Effector CD4-positive, alpha-beta T cell (primary cell): ENCODE measurements around the gene TSPEAR.

Source experiments
- DNase-seq: peaks from one replicate; pipeline ENCODE4 v3.0.0-alpha.2; 2020

Gene TSPEAR

DNA sequence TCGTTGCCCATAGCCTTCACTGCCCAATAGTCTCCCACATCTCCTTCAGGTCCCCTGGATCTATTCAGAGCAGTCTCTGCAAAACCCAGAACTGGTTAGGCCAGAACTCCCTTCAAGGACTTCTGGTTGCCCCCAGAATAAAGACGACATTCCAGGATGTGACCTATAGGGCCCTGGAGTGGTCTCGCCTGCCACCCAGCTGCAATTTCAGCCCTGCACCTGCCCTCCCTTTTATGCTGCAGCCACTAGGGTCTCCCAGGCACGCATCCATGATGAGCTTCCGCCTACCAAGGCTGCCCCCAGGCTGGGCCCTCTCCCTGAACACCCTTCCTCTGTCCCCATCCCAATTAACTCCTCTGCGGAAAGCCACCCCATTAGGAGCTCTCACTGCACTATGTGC, 7.2 kb upstream of the TSPEAR start:
- no peak for DNase-seq

DNA sequence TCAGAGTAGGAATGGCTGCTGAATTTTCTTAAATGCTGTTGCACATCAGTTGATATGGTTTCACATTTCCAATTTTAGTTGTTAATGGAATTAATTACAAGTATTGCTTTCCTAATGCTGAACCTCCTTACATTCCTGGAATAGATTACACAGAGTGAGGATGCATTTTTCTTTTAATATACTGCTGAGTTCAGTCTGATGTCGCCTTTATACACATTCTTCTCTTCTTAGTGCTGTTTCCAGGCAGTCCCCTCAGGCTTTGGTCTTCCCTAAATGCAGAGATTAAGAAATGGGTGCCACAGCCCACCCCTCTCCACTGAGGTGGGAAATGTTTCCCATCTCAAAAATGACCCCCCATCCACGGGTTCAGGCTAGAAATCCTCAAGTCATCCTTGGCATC, 6.7 kb upstream of the TSPEAR start:
- DNase-seq = no peak

DNA sequence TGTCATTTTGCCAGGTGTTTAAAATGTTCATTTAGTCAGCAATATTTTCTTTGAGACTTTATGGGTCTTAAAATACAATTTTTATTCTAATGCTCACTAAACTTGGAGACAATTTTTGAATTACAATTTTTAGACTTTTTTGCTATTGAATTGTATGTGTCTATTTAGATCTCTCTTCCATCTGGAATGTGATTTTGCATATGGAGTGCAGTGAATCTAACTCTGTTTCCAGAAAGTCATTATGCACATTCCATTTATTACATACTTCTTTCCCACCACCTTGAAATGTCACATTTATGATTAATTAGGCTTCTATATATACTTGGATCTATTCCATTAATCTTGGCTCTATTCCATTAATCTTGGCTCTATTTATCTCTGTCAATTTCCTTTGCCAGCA, 5.6 kb upstream of the TSPEAR start:
- no peak for DNase-seq

DNA sequence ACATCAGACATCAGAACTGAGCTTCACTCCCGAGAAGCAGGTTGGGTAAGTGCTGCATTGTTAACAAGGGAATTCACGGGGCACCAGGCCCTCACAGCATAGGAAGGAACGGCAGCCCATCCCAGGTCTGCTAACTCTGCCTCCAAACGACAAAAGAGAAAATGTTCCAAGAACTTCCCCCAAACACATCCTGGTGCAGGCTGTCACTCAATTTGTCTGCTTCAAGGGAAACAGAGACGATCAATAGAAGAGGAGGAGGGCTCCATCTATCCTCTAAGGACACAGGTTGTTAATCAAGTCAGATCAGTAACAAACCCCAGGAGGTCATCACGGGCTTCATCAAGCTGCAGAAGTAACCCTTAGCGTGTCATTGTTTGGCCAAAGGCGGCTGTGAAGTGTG, 3.5 kb upstream of the TSPEAR start:
- no peak for DNase-seq

DNA sequence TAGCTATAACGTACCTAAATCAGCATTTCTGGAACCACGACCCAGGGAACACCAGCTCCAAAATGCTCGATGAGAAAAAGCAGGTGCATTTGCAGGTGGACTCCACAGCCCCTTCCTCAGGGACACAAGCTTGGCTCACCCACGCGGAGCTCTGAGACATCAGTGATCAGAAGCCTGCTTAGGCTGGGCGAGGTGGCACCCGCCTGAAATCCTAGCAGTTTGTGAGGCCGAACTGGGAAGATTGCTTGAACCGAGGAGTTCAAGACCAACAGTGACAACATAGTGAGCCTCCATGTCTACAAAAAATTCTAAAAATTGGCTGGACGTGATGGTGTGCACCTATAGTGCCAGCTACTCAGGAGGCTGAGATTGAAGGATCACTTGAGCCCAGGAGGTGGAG, 2.5 kb upstream of the TSPEAR start:
- no peak for DNase-seq

DNA sequence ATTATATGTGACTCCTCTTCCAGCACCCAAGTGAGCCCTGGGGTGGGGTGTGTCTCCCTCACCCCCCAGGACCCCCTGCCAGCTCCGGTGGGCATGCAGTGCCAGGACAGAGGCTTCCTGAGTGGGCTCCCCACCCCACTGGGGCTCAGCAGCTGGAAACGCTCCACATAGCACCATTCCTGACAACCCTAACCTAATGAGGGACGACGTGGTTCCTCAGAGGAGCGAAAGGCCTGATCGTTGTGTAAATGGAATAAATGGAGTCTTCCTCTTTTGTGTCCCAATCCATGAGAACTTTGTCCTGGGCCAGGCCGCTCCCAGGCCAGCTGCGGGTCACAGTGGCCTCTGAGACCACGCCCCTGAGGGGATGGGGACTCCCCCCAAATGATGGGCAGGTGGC, 1.8 kb upstream of the TSPEAR start:
- no peak for DNase-seq

DNA sequence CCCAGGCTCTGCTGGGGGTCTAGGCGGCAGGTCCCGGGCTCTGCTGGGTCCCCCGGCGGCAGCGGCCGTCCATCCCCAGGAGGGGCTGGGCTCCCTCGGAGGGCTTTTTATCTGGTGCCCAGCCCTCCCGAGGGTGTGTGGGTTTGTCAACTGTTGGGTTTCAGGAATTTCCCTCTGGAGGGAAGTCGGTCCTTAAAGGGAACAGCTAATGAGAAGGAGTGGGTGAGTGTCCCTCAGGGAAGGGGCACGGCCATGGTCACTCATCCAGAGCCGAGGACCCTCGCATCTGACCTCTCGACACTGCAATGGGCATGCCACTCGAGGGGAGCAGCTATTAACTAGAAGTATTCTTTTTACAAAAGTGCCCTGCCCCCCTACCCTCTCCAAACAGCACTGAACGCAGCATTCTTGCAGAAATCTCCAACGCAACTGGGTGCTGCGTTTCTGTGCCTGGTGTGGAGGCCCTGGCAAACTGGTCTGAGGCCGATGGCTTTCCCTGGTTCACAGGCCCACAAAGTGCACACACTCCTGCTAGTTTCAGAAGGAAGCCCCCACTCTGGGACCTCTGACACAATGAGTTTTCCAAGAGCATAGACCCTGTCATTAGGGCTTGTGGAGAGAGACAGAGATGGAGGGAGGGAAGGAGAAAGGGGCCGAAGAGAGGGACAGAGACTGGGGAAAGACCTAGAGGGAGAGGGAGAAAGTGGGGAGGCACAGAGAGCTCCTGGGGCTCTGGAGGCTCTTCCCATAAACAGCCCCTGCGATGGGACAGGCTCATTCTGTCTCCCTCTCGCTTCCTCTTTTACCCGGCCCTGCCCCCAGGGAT, 1.0 kb upstream of the TSPEAR start:
- DNase-seq = no peak

DNA sequence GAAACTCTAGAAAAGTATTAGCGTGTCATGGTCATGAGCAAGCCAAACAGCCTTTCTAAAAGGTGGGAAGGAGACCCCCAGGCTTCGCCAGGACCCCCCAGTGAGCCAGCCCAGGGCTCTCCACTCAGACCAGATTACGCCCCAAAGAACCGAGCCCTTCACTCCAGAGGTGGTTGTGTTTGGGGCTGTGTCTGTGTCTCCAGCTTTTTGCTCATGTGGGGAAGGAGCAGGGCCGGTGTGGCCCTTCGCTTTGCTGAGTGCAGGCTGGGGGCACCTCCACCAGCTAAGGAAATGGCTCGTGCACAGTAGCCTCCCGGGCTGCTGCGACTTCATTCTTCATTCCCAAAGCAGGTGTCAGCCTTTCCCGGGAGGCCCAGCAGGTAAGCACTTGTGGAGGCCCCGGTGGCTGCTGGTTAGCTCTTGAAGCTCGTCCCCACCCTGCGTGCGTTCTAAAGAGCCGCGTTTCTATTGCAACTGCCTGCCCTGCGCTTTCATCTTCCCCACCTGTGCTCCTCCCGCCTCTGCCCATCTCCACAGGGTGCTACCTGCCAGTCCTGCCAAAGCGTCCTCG, 531 bp downstream of the TSPEAR start:
- no peak for DNase-seq

DNA sequence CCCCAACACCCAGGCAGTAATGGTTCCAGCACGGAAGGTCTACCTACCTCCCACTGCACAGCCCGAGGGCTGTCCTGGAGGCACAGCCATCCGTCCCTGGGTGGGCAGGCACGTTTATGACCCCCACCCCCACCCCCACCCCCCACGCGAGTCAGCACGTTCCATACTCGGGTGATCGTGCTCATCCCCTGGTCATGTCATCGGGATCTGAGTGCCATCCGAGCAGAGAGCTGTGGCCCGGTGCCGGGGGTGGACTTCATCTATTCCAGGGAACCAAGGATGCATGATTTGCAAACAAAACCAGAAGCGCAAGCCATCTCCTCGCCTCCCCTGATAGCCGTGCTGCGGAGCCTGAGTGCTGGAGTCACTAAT, 1.1 kb downstream of the TSPEAR start:
- DNase-seq = no peak

DNA sequence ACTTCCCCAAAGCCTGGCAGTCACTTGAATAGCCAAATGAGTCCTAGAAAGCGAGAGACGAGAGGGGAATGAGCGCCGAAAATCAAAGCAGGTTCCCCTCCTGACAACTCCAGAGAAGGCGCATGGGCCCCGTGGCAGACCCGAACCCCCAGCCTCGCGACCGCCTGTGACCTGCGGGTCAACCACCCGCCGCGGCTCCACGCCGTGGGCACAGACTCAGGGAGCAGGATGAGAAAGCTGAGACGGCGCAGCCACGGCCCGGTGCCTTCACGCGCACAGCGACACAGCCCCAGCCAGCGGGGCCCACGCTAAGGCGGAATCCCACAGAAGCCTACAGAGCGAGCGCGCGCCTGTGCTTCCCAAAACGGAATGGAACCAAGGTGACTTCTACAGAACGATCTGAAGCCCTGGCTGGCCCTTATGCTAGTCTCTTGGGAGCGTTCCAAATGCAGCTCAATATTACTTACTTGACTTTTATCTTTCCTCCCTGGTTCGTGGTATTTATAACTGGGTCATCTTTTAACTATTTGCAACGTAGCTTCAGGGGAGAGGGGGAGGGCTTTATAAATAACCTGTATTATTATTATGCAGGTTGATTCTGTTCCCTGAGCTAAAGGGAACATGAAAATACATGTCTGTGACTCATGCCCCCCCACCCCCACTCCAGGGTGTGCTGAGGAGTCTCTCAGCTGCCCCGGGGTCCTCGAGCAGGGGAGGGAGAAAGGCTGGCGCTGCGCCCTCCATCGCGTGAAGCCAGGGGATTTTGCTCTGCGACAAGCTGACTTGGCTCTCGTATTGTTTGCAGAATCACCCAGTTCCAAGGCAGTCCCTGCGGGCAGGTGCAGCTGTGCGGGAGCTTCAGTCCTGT, 1.7 kb downstream of the TSPEAR start:
- no peak for DNase-seq

DNA sequence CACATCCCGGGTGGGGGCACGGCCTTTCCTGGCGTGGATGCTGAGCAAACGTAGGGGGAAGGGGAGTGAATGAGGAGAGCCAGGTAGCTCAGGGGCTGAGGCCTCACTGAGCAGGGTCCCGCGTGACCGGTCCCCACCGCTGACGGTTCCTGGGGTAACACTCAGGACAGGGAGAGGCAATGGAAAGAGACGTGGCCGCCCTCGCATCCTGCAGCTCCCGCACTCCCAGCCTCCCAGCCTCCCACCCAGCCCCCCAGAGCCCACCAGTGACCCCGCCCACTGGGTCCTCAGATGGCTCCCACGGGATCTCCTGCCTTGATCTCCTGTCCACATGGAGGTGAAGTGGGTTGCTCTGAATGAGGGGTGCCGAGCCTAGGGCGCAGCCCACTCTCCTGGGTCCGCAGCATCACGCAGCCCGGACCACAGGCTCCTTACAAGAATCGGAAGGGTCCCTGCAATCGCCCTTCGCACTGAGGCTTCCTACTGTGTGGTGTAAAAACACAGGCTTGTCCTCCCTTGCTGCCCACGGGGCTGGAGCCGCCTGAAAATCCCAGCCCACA, 2.4 kb downstream of the TSPEAR start:
- no peak for DNase-seq

DNA sequence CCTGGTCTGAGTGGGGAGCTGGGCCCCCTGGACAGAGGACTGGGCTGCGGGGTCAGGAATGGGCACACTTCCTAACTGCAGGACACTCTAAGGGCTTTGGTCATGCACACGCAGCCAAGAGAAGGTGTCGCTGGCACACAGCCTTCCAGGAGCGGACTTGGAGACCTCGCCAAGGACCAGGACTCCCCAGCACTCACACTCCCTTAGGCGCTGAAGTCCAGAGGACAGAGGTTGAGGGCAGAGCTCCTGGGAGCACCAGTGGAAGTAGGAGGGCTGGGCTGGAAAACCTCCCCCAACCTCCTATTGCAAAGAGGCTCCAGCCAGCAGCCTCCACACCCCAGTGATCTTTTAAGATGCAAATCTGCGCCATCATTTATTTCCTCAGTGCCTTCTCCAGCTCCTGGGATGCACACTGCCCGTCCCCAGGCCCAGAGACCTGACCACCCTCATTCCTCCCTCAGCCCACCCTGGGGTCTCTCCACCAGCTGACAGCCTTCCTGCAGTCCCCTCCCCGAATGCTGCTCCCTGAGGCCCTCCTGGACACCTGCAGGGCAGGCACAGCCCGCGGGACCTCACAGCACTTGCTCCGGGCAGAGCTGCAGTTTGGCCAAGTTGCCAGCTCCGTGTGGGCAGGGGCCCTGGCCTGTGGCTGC, 3.0 kb downstream of the TSPEAR start:
- DNase-seq = no peak

DNA sequence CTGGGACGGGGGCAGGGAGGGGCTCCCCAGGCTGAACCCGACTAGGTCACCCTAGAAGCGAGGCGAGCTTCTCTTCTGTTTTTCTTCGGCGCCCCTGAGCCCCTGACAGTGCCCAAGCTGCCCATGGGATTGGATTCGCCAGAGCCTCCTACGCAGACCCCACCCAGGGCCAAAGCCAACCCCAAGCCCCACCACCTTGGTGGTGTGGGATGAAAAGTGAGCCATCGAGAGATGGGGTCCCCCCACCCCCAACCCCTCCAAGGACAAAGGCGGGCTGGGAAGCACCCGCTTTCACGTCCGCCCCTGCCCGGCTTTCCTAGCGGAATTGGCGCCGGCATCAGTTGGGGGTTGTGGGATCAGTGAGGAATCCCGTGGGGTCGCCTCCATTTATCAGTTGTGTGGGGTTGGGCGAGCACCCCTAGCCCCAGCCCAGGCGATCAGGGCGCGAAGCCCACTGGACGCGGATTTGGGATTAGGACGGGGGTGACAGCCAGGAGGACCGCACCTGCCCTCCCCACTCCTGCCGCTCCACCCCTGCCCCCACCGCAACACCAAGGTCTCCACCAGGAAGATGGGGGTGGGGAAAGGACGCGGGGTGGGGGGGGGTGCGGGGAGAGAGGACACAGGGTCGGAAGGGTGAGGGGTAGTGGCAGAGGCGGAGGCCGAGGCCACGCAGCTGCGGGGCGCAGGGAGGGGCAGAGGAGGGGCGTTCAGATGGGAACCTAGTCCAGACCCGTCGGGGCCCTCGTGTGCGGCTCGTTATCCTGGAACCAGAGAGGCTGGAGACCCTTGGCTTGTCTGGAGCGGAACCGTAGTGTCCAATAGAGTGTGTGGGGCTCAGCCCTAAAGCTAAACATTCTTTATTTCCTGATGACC, 4.4 kb downstream of the TSPEAR start:
- no peak for DNase-seq

DNA sequence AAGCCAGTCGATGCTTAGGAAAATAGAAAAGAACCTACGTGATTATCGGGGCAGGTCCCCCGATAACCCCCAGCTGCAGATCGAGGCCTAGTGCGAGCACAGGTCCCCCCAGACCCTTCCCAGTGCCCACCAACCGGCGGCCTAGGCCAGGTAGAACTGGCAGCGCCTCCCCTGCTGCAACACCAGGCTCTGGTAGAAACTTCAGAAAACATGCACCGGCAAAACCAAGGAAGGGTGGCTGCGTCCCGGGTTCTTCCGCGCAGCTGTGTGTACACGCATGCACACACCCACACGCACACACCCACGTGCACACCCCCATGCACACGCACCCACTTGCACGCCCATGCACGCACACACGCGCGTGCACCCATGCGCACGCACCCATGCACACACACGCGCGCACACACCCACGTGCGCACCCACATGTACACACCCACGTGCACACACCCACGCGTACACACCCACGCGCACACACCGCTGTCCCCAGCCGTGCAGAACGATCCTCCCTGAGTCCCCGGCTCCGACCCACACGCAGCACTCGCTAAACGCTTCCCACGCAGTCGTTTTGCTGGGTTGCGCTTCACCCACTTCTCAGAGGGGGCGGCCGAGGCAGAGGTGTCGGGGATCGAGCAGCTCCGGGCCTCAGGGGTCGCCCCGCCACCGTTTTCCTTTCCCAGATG, 5.2 kb downstream of the TSPEAR start:
- no peak for DNase-seq

DNA sequence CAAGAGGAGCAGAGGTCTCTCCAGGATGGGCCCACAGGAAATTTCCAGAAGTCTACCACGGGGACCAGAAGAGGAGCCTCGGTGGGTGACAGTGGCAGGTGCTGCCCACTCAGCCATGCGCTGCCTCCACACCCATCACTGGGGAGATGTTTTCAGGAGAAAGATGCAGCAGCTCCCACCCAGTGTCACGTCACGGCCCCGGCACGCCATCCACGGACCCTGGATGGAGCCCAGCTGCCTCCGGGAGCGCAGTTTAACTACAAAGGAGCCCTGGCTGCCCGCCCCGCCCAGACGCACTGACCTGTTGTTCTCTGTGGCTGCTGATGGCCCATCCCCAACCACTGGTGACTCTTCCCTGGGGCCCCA, 6.8 kb downstream of the TSPEAR start:
- DNase-seq = no peak

DNA sequence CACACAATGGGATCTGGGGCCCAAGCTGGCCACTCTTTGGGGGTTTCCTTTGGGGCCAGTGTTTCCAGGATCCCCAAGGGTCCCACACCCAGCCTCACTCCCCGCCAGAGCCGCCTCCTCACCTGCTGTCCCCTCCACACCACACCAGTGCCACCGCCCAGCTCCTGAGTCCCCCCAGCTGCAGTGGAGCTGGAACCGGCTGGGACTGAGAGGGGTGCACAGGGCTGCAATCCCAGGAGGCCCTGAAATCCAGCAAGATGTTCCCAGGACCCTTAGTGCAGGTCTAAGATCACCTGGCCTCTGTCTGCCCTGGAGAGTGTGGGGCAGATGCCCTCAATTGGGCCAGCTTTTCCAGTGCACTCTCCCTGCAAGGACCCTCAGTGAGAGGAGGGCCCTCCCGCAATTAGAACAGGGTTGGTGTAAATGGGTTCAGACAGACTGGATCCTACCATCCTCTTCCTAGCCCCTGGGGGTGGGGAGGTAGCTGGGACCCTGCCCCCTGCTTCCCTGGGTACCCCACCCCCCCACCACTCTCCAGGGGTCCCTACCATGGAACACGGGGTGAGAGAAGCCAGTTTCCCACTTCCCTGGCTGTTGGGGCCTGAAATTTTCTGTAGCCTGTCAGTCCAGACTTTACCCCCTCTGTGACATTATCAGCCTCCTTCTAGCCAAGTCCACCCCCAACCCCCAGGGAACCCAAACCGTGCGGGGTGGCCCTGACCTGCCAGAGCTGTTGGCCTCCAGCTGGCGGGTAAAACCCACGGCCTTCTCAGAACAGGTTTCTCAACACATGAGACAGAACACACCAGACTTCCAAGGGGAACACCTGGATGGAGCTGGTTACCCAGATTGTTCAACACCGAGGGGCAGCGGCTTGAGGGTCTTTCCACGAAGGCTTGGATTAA, 7.4 kb downstream of the TSPEAR start:
- no peak for DNase-seq

DNA sequence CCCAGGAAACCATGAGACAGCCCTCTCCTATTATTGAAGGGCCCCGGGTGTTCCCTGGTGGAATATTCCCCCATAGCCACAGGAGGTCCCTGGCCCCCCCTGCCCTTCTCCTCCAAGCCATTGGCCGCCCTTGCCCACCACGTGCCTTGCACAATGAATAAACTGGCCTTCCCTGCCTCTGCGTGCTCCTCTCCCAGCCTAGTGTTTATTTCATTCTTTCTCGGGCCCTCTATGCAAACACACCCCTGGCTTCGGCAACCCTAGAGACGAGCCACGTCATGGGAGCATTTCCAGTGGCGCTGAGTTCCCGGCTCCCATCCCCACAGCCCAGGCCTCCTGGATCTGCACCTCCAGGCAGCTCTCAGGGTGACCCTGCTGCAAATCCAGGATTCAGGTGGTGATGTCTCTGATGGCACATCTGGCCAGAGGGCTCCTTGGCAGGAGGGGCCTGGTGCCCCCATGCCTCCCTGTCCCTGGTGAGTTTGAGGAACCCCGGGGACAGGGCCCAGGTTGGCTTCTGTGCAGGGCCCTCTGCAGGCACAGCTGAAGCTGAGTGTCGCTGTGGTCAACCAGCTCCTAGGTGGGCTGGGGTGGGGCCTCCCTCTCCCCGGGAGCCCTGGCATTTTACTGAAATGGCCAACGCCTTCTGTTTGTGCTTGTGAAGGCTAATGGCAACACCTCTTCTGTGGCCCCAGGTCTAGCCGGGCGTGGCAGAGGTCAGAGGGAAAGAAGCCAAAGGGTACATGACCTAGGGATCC, 8.2 kb downstream of the TSPEAR start:
- DNase-seq = no peak

DNA sequence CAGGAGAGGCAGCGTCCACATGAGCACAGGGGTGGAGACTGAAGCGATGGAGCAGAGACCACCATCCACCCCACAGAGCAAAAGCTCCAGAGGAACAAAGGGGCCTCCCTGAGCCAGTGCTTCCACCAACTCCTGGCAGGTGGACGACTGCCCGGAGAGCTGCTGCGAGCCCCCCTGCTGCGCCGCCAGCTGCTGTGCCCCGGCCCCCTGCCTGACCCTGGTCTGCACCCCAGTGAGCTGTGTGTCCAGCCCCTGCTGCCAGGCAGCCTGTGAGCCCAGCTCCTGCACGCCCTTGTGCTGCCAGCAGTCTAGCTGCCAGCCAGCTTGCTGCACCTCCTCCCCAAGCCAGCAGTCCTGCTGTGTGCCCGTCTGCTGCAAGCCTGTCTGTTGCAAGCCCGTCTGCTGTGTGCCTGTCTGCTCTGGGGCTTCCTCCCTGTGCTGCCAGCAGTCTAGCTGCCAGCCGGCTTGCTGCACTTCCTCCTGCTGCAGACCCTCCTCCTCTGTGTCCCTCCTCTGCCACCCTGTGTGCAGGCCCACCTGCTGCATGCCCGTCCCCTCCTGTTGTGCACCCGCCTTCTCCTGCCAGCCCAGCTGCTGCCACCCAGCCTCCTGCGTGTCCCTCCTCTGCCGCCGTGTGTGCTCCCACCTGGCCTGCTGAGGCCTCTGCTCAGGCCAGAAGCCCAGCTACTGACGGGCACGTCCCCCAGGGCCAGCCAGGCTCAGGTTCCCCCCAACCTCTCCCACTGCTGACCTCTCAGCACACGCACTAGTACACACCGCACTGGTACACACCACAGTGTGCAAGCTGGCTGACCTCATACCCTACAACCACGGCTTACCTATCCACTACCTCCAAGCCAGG, 9.0 kb downstream of the TSPEAR start:
- DNase-seq = no peak

DNA sequence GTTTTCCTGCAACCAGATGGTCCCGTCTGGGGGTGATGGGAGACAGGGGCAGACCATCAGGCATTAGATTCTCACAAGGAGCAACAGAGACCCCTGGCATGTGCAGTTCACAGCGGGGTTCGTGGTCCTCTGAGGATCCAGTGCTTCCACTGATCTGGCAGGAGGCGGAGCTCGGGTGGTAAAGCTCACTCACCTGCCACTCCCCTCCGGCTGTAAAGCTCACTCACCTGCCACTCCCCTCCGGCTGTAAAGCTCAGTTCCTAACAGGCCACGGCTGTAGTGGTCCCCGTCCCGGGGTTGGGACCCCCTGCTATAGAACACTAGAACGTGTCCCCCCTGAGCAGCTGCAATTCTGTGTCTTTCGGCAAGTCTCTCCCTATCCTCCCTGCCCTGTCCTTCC, 9.8 kb downstream of the TSPEAR start:
- DNase-seq = no peak
